Measurements from ENCODE around the gene ITPKB.

The ITPKB gene

GRCh38 chr1:226706684-226707083, 32.4 kb downstream of the ITPKB start:
- intact Hi-C loops (cut with DNase I; ENCODE audit: low total_unique reads), result no loop called here
- Histone ChIP-seq H3K4me1 (peaks cover 0 to 19% (median 12%) of the 10 kb centered on the region in 4 donors), H3K4me3 (no peak overlapping the region), H3K9me3 (no peaks in the 10 kb centered on the region), H3K27me3 (no peaks in the 10 kb centered on the region), H3K36me3 (no peaks in the 10 kb centered on the region), H3K27ac (no peak overlapping the region)
- TF ChIP-seq CTCF (IDR thresholded peaks at IDR 0.05), result no peak
- DNase-seq, result no peak

GRCh38 chr1:226704169-226704937, 34.7 kb downstream of the ITPKB start:
- no peaks in the 10 kb centered on the region for H3K36me3 ChIP-seq
- no peaks in the 10 kb centered on the region for H3K9me3 ChIP-seq
- H3K4me3 ChIP-seq, result peak overlapping the region in 1 of 2 donors; percentile 64
- no peak for TF ChIP-seq CTCF (IDR thresholded peaks at IDR 0.05)
- no peaks in the 10 kb centered on the region for H3K27me3 ChIP-seq
- DNase-seq, result no peak
- H3K4me1 ChIP-seq, result peaks cover 0 to 18% (median 11%) of the 10 kb centered on the region in 4 donors
- intact Hi-C loops (cut with DNase I; ENCODE audit: low total_unique reads), result no loop called here
- H3K27ac ChIP-seq, result peak overlapping the region; percentile 95 to 99

GRCh38 chr1:226702957-226703831, 35.9 kb downstream of the ITPKB start:
- Histone ChIP-seq H3K36me3 (peaks cover 0 to 5% (median 0%) of the 10 kb centered on the region in 3 donors), H3K9me3 (no peaks in the 10 kb centered on the region), H3K27ac (peak overlapping the region; percentile 95 to 99), H3K4me1 (peaks cover 0 to 18% (median 10%) of the 10 kb centered on the region in 4 donors), H3K27me3 (no peaks in the 10 kb centered on the region), H3K4me3 (peak overlapping the region; percentile 64 to 90)
- intact Hi-C loops (cut with DNase I; ENCODE audit: low total_unique reads), result no loop called here
- DNase-seq, result peak; percentile 67 to 85
- TF ChIP-seq CTCF (IDR thresholded peaks at IDR 0.05), result no peak

- no peak for TF ChIP-seq CTCF (IDR thresholded peaks at IDR 0.05)
- intact Hi-C loops (cut with DNase I; ENCODE audit: low total_unique reads), result no loop called here
- H3K4me1 ChIP-seq, result peaks cover 0 to 20% (median 11%) of the 10 kb centered on the region in 4 donors
- DNase-seq, result peak in 1 of 2 donors; percentile 73
- H3K27me3 ChIP-seq, result no peaks in the 10 kb centered on the region
- H3K27ac ChIP-seq, result peak overlapping the region; percentile 95 to 99
- peaks cover 0 to 5% (median 0%) of the 10 kb centered on the region in 3 donors for H3K36me3 ChIP-seq
- peak overlapping the region; percentile 64 to 90 for H3K4me3 ChIP-seq
- no peaks in the 10 kb centered on the region for H3K9me3 ChIP-seq
Measured at GRCh38 chr1:226702318-226702956, 36.6 kb downstream of the ITPKB start.

GRCh38 chr1:226700861-226701260, 38.2 kb downstream of the ITPKB start:
- no peak for DNase-seq
- Histone ChIP-seq H3K36me3 (peaks cover 0 to 5% (median 0%) of the 10 kb centered on the region in 3 donors), H3K27ac (no peak overlapping the region), H3K4me3 (no peak overlapping the region), H3K4me1 (peaks cover 0 to 20% (median 11%) of the 10 kb centered on the region in 4 donors), H3K27me3 (no peaks in the 10 kb centered on the region), H3K9me3 (no peaks in the 10 kb centered on the region)
- no peak for TF ChIP-seq CTCF (IDR thresholded peaks at IDR 0.05)
- intact Hi-C loops (cut with DNase I; ENCODE audit: low total_unique reads), result no loop called here

Measured in tibial artery (tissue), 4 donors.